Nephron progenitor cell (in vitro differentiated cells): ENCODE measurements around the gene CD68.

Experiments
- DNase-seq: peaks from one replicate; pipeline ENCODE4 v3.0.0; 2021
- H3K27ac Mint-ChIP-seq: 2 replicates; pipeline ENCODE4 v1.8.0; 2021; ENCODE audit warnings: mild to moderate bottlenecking, moderate library complexity, mixed read lengths
- H3K27me3 Mint-ChIP-seq: 2 replicates; pipeline ENCODE4 v1.8.0; 2021; ENCODE audit warnings: mild to moderate bottlenecking, low read depth, mixed read lengths; ENCODE audit not compliant: poor library complexity
- H3K36me3 Mint-ChIP-seq: 2 replicates; pipeline ENCODE4 v1.8.0; 2021; ENCODE audit warnings: low read depth, mixed read lengths
- H3K4me1 Mint-ChIP-seq: 2 replicates; pipeline ENCODE4 v1.8.0; 2021; ENCODE audit warnings: mixed read lengths
- H3K4me3 Mint-ChIP-seq: 2 replicates; pipeline ENCODE4 v1.8.0; 2021; ENCODE audit warnings: mild to moderate bottlenecking, moderate library complexity, mixed read lengths
- H3K9me3 Mint-ChIP-seq: 2 replicates; pipeline ENCODE4 v1.8.0; 2021; ENCODE audit warnings: mild to moderate bottlenecking, moderate library complexity, mixed read lengths
- TF ChIP-seq, protein P1 (sequence below): fragments of 200-600 bp; sonication (generic); IDR thresholded peaks from 2 replicates; pipeline ENCODE4 v1.5.0; 2021; ENCODE audit warnings: antibody characterized with exemption

Gene CD68

DNA sequence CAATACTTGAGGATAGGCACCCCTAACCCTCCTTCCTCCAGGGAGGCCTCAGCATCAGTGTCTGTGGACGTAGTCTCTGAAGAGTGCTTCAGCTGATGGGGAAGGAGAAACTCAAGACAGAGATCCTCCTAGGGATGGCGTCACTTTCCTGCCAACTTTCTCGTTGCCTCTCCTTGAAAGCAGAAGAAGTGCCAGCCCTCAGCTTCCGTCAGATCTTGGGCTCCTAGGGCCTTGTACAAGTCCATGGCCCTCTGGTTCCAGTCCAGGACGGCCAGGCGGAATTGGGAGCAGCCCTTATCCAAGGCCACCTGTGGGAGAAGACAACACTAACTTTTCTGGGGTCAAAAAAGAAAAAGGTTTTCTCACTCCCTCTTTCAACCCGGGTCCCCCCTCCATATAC is 46.9 kb downstream of the CD68 start:
- TF ChIP-seq, protein P1, sequence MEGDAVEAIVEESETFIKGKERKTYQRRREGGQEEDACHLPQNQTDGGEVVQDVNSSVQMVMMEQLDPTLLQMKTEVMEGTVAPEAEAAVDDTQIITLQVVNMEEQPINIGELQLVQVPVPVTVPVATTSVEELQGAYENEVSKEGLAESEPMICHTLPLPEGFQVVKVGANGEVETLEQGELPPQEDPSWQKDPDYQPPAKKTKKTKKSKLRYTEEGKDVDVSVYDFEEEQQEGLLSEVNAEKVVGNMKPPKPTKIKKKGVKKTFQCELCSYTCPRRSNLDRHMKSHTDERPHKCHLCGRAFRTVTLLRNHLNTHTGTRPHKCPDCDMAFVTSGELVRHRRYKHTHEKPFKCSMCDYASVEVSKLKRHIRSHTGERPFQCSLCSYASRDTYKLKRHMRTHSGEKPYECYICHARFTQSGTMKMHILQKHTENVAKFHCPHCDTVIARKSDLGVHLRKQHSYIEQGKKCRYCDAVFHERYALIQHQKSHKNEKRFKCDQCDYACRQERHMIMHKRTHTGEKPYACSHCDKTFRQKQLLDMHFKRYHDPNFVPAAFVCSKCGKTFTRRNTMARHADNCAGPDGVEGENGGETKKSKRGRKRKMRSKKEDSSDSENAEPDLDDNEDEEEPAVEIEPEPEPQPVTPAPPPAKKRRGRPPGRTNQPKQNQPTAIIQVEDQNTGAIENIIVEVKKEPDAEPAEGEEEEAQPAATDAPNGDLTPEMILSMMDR, result no peak
- Mint-ChIP-seq H3K4me3 (peak overlapping the region; percentile 92), H3K9me3 (no peaks in the 10 kb centered on the region), H3K36me3 (peaks cover 10% of the 10 kb centered on the region), H3K27me3 (peaks cover 12% of the 10 kb centered on the region), H3K27ac (peak overlapping the region; percentile 98), H3K4me1 (peaks cover 30% of the 10 kb centered on the region)
- DNase-seq, result no peak

DNA sequence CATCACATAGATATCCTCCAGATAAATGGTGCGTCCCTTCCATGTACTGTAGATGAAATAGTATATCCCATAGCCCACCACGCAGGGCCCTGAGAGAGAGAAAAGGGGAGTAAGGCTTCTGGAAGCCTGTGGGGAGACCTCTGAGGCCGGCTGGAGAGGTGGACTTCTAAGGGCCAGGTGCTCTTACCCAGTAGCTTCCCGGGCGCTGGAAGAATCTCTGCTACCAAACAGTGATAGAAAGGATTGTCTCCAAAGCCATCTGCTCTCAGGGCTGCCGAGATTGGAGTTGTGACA is 47.5 kb downstream of the CD68 start:
- Mint-ChIP-seq H3K27ac (peak overlapping the region; percentile 98), H3K9me3 (no peaks in the 10 kb centered on the region), H3K27me3 (peaks cover 12% of the 10 kb centered on the region), H3K36me3 (peaks cover 10% of the 10 kb centered on the region), H3K4me3 (peak overlapping the region; percentile 92), H3K4me1 (peaks cover 36% of the 10 kb centered on the region)
- TF ChIP-seq, protein P1, result no peak
- DNase-seq, result no peak

GRCh38 chr17:7627250-7628121 is 48.0 kb downstream of the CD68 start, which contains the start of gene SAT2:
SAT2 (minus strand) TSS chr17:7627821; CDS start chr17:7627635, 186 bp downstream.
- TF ChIP-seq, protein P1, result no peak
- peaks cover 10% of the 10 kb centered on the region for H3K36me3 Mint-ChIP-seq
- H3K27me3 Mint-ChIP-seq, result peaks cover 9% of the 10 kb centered on the region
- peaks cover 40% of the 10 kb centered on the region for H3K4me1 Mint-ChIP-seq
- H3K27ac Mint-ChIP-seq, result peak within 1 kb of the TSS; percentile 98
- peak; percentile 98 for DNase-seq
- H3K9me3 Mint-ChIP-seq, result no peaks in the 10 kb centered on the region
- peak within 1 kb of the TSS; percentile 92 for H3K4me3 Mint-ChIP-seq

- no peaks in the 10 kb centered on the region for H3K9me3 Mint-ChIP-seq
- no peak within 1 kb of the TSS for H3K4me3 Mint-ChIP-seq
- H3K27ac Mint-ChIP-seq, result peak within 1 kb of the TSS; percentile 93
- H3K27me3 Mint-ChIP-seq, result peaks cover 2% of the 10 kb centered on the region
- peaks cover 10% of the 10 kb centered on the region for H3K36me3 Mint-ChIP-seq
- DNase-seq, result peak; percentile 30
- H3K4me1 Mint-ChIP-seq, result peaks cover 51% of the 10 kb centered on the region
- TF ChIP-seq, protein P1, result no peak
Observed at GRCh38 chr17:7629939-7630571, 50.6 kb downstream of the CD68 start, which contains the start of gene SHBG. SHBG (plus strand) TSS chr17:7630135; CDS start chr17:7630173, 38 bp downstream.
